HG03558 (cell line): ENCODE results near the gene ATP11A.
A peak's percentile ranks its signal among the peaks of the same experiment; 100 is the strongest.
"Not testable (repeated sequence)": the region's sequence is repeated elsewhere in the genome, so short reads cannot be mapped to it uniquely, and the experiment has no call there.

Source experiments
- ATAC-seq: cut with Tn5 transposase; IDR thresholded peaks from one replicate; pipeline ENCODE4 v1.9.1; 2021; ENCODE audit warnings: moderate number of reproducible peaks; ENCODE audit not compliant: unreplicated experiment; ENCODE audit errors: extremely low read depth

The ATP11A gene

GRCh38 chr13:112784811-112785482 is 95.1 kb downstream of the ATP11A start:
- ATAC-seq: no peak

- ATAC-seq: no peak
These were observed 95.6 kb downstream of the ATP11A start for GRCh38 chr13:112785483-112785856.

- not testable (repeated sequence) for ATAC-seq
These were observed 97.0 kb downstream of the ATP11A start for GRCh38 chr13:112786810-112787209.

GRCh38 chr13:112790735-112791641 is 101.2 kb downstream of the ATP11A start:
- no peak for ATAC-seq

- no peak for ATAC-seq
These were observed 102.0 kb downstream of the ATP11A start for GRCh38 chr13:112791663-112792440.

- ATAC-seq: no peak
These were observed 102.7 kb downstream of the ATP11A start for GRCh38 chr13:112792511-112792910.

GRCh38 chr13:112793545-112794445 is 104.0 kb downstream of the ATP11A start:
- ATAC-seq: no peak

GRCh38 chr13:112795277-112795676 is 105.4 kb downstream of the ATP11A start:
- ATAC-seq: no peak

- no peak for ATAC-seq
These were observed 106.5 kb downstream of the ATP11A start for GRCh38 chr13:112796190-112796915.

GRCh38 chr13:112799394-112799793 is 109.6 kb downstream of the ATP11A start:
- no peak for ATAC-seq

- ATAC-seq: no peak
These were observed 110.2 kb downstream of the ATP11A start for GRCh38 chr13:112800057-112800456.

GRCh38 chr13:112800807-112801206 is 111.0 kb downstream of the ATP11A start:
- not testable (repeated sequence) for ATAC-seq

- peak; percentile 26 for ATAC-seq
These were observed 113.0 kb downstream of the ATP11A start for GRCh38 chr13:112802802-112803195.

GRCh38 chr13:112803422-112803821 is 113.6 kb downstream of the ATP11A start:
- peak; percentile 39 for ATAC-seq

GRCh38 chr13:112804374-112804773 is 114.5 kb downstream of the ATP11A start:
- no peak for ATAC-seq

GRCh38 chr13:112806739-112807652 is 117.2 kb downstream of the ATP11A start:
- ATAC-seq: no peak

- no peak for ATAC-seq
These were observed 118.0 kb downstream of the ATP11A start for GRCh38 chr13:112807653-112808376.
